ENCODE results near the gene HLCS.

- TF ChIP-seq CTCF (optimal IDR thresholded peaks at IDR 0.05 in 1 of 3, IDR thresholded peaks at IDR 0.05 in 1 of 3, conservative IDR thresholded peaks at IDR 0.05 in 1 of 3; ENCODE audit: extremely low read depth in 1 of 3, insufficient read depth in 2 of 3, low read length in 3 of 3) (peak in 1 of 3 experiments; percentile 19), EZH2 (IDR thresholded peaks at IDR 0.05; ENCODE audit: low read length) (peak; percentile 98)
These were observed 260.6 kb downstream of the HLCS start for GRCh38 chr21:36705679-36706481.
